Measurements from ENCODE around the gene USP2.

Gene USP2

DNA sequence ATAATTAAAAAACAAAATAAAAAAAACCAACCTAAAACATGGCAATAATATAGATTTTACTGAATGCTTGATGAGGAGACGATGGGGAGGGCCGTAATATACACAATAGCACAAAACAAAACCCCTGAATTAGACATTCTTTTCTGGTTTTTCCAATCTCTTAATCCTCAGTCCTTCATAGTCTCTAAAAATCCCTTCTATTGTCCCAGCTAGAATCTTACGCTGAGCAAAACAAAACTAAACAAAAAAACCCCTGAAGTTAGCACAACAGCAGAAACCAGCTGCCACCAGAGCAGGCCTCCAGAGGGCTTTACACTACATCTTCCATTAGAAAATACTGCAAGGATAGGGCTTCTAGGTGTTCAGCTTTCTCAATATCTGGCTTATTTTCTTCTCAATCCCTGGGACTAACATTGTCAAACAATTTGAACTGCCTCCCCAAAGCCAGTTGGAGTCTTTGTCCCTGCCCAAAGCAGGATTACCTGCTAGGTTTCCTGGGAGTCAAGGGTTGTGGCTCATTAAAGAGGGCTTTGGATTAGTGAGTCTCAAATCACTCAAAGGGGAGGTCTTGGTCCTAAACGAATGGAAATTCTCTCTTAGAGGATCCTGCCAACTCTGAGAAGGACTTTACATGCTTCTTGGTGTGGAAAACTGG, 49.3 kb downstream of the USP2 start:
- DNase-seq (ENCODE audit: low read depth in 2 of 2, low spot score in 1 of 2), result no peak

GRCh38 chr11:119330237-119330636, 51.3 kb downstream of the USP2 start:
- no peak for DNase-seq (ENCODE audit: low read depth in 2 of 2, low spot score in 1 of 2)

DNA sequence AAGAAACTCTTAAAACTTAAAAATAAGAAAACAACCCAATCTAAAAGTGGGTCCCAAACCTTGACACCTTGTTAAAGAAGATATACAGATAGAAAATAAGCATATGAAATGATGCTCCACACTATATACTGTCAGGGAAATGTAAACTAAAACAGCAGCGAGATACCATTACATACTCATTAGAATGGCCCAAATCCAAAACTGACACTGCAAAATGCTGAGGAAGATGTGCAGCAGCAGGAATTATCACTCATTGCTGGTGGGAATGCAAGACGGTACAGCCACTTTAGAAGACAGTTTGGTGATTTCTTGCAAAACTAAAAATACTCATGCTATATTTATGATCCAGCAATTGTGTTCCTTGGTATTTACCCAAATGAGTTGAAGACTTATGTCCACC, 52.2 kb downstream of the USP2 start:
- no peak for DNase-seq (ENCODE audit: low read depth in 2 of 2, low spot score in 1 of 2)

GRCh38 chr11:119324189-119324588, 57.3 kb downstream of the USP2 start:
- DNase-seq (ENCODE audit: low read depth in 2 of 2, low spot score in 1 of 2), result no peak

DNA sequence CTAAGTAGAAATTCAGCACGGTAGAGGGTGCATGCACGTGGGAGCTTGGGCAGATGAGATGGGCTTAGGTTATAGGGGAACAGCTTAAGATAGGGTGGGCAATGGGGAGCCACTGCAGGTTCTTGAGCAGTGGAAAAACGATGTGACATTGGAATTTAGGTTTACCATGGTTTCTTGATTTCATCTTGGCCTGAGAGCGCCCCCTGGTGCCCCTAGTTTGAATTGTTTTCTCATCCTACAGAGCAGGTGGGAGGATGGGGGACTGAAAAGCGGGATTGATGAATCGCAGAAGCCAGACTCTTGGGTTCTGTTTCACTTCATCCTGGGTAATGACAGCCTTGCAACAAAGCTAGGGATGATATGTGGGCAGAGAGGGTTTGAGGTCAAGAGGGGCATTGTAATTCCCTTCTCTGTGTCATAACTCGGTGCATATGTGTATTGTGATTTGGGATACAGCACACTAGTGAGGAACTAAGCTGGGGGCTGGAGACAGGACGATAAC, 57.9 kb downstream of the USP2 start:
- peak; percentile 49 to 78 for DNase-seq (ENCODE audit: low read depth in 2 of 2, low spot score in 1 of 2)

GRCh38 chr11:119322921-119323531, 58.5 kb downstream of the USP2 start:
- no peak for DNase-seq (ENCODE audit: low read depth in 2 of 2, low spot score in 1 of 2)

DNA sequence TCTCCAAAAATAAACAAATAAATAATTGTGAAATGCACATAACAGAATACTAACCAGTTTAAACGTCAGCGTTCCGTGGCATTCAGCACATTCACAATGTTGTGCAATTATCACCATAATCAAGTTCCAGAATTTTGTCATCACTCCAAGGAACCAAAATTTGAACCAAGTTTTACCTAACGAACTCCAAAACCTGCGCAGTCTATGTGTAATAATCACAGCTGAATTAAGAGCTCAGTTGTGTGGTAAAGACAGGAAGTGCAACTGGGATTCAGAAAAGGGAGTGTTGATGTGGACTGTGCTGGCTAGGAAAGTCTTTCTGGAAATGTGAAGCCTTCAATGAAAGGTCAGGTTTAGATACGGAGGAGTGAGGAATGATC, 59.1 kb downstream of the USP2 start:
- no peak for DNase-seq (ENCODE audit: low read depth in 2 of 2, low spot score in 1 of 2)

DNA sequence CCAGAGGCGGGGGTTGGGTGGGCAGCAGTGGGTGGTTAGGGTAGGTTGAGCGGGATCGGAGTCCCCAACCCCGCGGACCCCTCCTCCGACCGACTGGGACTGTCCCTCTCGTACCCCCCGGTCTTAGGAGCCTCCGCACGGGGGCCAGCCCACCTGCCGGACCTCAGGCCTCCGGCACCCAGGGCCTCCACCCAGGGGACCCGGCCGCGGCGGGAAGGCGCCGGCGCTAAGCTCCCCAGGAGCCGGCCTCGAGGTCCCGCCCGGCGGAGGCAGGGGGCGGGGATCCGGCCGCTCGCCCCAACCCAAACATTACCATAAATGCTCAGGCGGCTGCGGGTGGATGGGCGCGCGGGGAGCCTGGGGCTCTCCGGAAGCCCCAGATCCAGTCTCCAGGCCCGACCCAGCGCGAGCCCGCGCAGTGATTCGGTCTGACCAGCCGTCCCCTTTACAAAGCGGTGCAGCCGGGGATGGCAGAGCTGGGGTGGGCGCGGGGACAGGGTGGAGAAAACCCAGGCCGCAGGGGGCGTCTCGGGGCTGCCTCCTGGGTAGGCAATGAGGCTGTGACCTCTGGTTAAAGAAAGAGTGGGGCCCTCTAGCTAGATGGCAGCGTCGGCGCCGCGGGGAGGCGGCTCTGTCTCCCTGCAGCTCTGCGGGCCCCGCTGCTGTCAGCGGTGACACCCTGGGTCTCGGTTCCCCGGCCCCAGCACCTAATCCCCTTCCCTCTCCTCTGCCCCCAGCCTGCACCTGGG, 60.5 kb downstream of the USP2 start:
- no peak for DNase-seq (ENCODE audit: low read depth in 2 of 2, low spot score in 1 of 2)

GRCh38 chr11:119320240-119320775, 61.2 kb downstream of the USP2 start:
- DNase-seq (ENCODE audit: low read depth in 2 of 2, low spot score in 1 of 2), result no peak

- DNase-seq (ENCODE audit: low read depth in 2 of 2, low spot score in 1 of 2), result no peak
Observed at GRCh38 chr11:119319700-119320239, 61.7 kb downstream of the USP2 start.

GRCh38 chr11:119319136-119319699, 62.3 kb downstream of the USP2 start:
- no peak for DNase-seq (ENCODE audit: low read depth in 2 of 2, low spot score in 1 of 2)

- DNase-seq (ENCODE audit: low read depth in 2 of 2, low spot score in 1 of 2), result no peak
Observed at GRCh38 chr11:119318240-119319135, 63.0 kb downstream of the USP2 start.

- DNase-seq (ENCODE audit: low read depth in 2 of 2, low spot score in 1 of 2), result no peak
Observed at GRCh38 chr11:119317592-119318239, 63.8 kb downstream of the USP2 start.

DNA sequence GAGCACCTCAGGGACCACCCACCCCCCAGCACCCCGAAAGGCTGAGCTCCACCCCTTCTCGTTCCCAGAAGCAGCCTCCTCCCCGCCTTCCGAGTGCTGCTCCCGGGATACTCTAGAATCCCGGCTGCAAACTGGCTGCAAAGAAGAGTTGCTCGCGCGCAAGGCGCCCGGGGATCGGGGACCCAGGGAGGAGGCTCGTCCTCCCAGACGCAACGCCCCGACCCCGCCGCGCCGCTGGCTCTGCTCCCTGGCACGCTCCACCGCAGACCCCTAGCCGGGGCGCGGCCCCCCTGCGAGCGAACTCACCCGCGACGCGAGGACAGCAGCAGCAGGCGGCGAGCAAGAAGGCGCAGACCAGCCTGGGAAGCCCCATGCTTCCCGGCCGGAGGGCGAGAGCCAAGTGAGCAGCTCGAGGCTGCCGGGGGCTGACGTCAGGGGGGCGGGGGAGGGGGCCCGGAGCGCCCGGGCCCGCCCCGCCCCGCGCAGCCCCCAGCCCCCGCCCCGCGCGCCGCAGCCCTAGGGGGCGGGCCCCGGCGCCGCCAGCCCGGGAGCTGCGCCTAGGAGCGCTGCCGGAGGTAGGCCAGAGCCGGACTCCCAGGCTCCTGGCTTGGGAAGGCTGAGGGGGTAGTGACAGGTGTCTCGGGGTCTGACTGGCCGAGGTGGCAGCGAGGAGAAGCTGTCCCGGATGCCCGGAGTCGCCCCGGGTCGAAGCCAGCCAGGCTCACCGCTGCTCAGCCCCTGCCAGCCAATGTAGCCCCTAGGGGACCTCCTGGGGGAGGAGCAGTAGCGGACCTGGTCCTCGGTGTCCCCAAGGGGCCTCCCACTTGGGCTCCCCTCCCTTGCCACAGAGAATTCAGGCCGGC, 64.5 kb downstream of the USP2 start, which contains the start of gene MCAM:
Gene MCAM (minus strand): TSS at position 402 of the 863 bp plus-strand sequence. CDS start 29 bp downstream, at position 373.
- no peak for DNase-seq (ENCODE audit: low read depth in 2 of 2, low spot score in 1 of 2)

GRCh38 chr11:119316016-119316728, 65.3 kb downstream of the USP2 start:
- DNase-seq (ENCODE audit: low read depth in 2 of 2, low spot score in 1 of 2), result no peak

GRCh38 chr11:119315131-119316015, 66.1 kb downstream of the USP2 start:
- DNase-seq (ENCODE audit: low read depth in 2 of 2, low spot score in 1 of 2), result peak in 1 of 2 donors; percentile 36

GRCh38 chr11:119314726-119315125, 66.8 kb downstream of the USP2 start:
- DNase-seq (ENCODE audit: low read depth in 2 of 2, low spot score in 1 of 2), result no peak
